Ovary (tissue), 3 donors: ENCODE data around the gene TOR1AIP1.

Experiments
- EP300 ChIP-seq: sonication (generic); formaldehyde crosslinking; IDR thresholded peaks from one replicate; pipeline ENCODE4 v1.6.1; 2017; ENCODE audit warnings: antibody characterized with exemption
- POLR2A ChIP-seq: fragments of 450-650 bp; IDR thresholded peaks from one replicate; pipeline ENCODE4 v1.6.1; 2017; ENCODE audit warnings: antibody characterized with exemption, mild to moderate bottlenecking, moderate library complexity
- TF ChIP-seq, protein P1 (sequence below), 3 donors: fragments of 450-650 bp in 2 of 3; fragments of 200-600 bp in 1 of 3; IDR thresholded peaks; one replicate each; pipeline versions ENCODE4 v1.5.1 to v1.8.0; 2016 to 2022; ENCODE audit warnings: antibody characterized with exemption in 3 of 3, mild to moderate bottlenecking in 1 of 3
- donor health status: DM: no; HTN: no; CAD: no.

DNA sequence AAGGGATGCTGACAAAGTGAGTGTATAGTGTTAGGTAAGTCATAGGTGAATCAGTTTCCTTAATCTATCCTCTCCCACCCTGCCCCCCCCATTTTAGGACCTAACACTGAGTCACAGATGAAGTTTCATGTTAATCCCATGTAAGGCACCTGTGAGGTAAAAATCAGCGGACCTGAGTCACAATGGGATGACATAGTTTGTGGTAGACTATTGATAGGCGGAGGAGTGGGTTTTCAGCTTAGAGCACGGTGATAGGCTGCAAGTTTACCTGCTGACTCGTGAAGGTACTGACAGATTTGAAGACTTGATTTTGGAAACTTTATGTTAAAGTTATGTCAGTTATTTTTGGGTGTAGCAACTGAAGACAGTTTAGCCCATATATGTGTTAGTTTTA is 1.7 kb downstream of the TOR1AIP1 start:
- TF ChIP-seq, protein P1, sequence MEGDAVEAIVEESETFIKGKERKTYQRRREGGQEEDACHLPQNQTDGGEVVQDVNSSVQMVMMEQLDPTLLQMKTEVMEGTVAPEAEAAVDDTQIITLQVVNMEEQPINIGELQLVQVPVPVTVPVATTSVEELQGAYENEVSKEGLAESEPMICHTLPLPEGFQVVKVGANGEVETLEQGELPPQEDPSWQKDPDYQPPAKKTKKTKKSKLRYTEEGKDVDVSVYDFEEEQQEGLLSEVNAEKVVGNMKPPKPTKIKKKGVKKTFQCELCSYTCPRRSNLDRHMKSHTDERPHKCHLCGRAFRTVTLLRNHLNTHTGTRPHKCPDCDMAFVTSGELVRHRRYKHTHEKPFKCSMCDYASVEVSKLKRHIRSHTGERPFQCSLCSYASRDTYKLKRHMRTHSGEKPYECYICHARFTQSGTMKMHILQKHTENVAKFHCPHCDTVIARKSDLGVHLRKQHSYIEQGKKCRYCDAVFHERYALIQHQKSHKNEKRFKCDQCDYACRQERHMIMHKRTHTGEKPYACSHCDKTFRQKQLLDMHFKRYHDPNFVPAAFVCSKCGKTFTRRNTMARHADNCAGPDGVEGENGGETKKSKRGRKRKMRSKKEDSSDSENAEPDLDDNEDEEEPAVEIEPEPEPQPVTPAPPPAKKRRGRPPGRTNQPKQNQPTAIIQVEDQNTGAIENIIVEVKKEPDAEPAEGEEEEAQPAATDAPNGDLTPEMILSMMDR (IDR thresholded peaks at IDR 0.05): no peak
- TF ChIP-seq POLR2A (no peak), EP300 (no peak)
